Trophoblast cell (in vitro differentiated cells and primary cell): Measurements from ENCODE around the gene GALT.

ENCODE experiments used
- DNase-seq, 2 donors: peaks; one replicate each; pipeline ENCODE4 v3.0.0-alpha.2; 2016
- H2AFZ ChIP-seq: 2 replicates; pipeline ENCODE4 v1.6.1; 2013; ENCODE audit warnings: low read length, moderate library complexity, mild to moderate bottlenecking; ENCODE audit not compliant: insufficient read depth, poor library complexity
- H2AK5ac ChIP-seq: 2 replicates; pipeline ENCODE4 v1.6.1; 2013; ENCODE audit warnings: mild to moderate bottlenecking, low read length
- H2BK120ac ChIP-seq: 2 replicates; pipeline ENCODE4 v1.6.1; 2013; ENCODE audit warnings: low read length, mild to moderate bottlenecking, moderate library complexity; ENCODE audit not compliant: insufficient read depth, poor library complexity
- H2BK12ac ChIP-seq: 2 replicates; pipeline ENCODE4 v1.6.1; 2013; ENCODE audit warnings: mild to moderate bottlenecking, low read length, moderate library complexity
- H2BK5ac ChIP-seq: 2 replicates; pipeline ENCODE4 v1.6.1; 2013; ENCODE audit warnings: low read length, low read depth, moderate library complexity, mild to moderate bottlenecking; ENCODE audit not compliant: poor library complexity
- H3K14ac ChIP-seq: 2 replicates; pipeline ENCODE4 v1.6.1; 2013; ENCODE audit warnings: mild to moderate bottlenecking, low read length
- H3K18ac ChIP-seq: 2 replicates; pipeline ENCODE4 v1.6.1; 2013; ENCODE audit warnings: mild to moderate bottlenecking, low read length
- H3K23ac ChIP-seq: 2 replicates; pipeline ENCODE4 v1.6.1; 2013; ENCODE audit warnings: low read length
- H3K27ac ChIP-seq: 2 replicates; pipeline ENCODE4 v1.5.1; 2013; ENCODE audit warnings: low read depth, mild to moderate bottlenecking, inconsistent platforms, low read length, moderate library complexity
- H3K27me3 ChIP-seq: 2 replicates; pipeline ENCODE4 v1.6.1; 2013; ENCODE audit warnings: inconsistent platforms, mild to moderate bottlenecking, low read length, moderate library complexity; ENCODE audit not compliant: insufficient read depth
- H3K36me3 ChIP-seq, 2 experiments: 1 replicate in 1 of 2; 2 replicates in 1 of 2; pipeline ENCODE4 v1.6.1; 2013; ENCODE audit warnings: low read length in 2 of 2, mild to moderate bottlenecking in 2 of 2, moderate library complexity in 1 of 2; ENCODE audit not compliant: insufficient read depth in 2 of 2, control insufficient read depth in 1 of 2
- H3K4ac ChIP-seq: 2 replicates; pipeline ENCODE4 v1.6.1; 2013; ENCODE audit warnings: low read depth, mild to moderate bottlenecking, low read length, moderate library complexity
- H3K4me1 ChIP-seq, 2 experiments: 1 replicate in 1 of 2; 2 replicates in 1 of 2; pipeline ENCODE4 v1.6.1; 2013; ENCODE audit warnings: low read length in 2 of 2, mild to moderate bottlenecking in 2 of 2, moderate library complexity in 1 of 2; ENCODE audit not compliant: insufficient read depth in 2 of 2, control insufficient read depth in 1 of 2
- H3K4me2 ChIP-seq: 2 replicates; pipeline ENCODE4 v1.6.1; 2013; ENCODE audit warnings: inconsistent platforms, mild to moderate bottlenecking, low read length, moderate library complexity
- H3K4me3 ChIP-seq: 2 replicates; pipeline ENCODE4 v1.5.1; 2013; ENCODE audit warnings: mild to moderate bottlenecking, low read depth, low read length, inconsistent platforms
- H3K79me1 ChIP-seq: one replicate; pipeline ENCODE4 v1.6.1; 2013; ENCODE audit warnings: low read length
- H3K79me2 ChIP-seq: 2 replicates; pipeline ENCODE4 v1.6.1; 2013; ENCODE audit warnings: low read length, mild to moderate bottlenecking; ENCODE audit not compliant: control insufficient read depth, insufficient read depth, poor library complexity
- H3K9ac ChIP-seq: 2 replicates; pipeline ENCODE4 v1.6.1; 2013; ENCODE audit warnings: mild to moderate bottlenecking, low read length
- H3K9me3 ChIP-seq: 2 replicates; pipeline ENCODE4 v1.6.1; 2013; ENCODE audit warnings: low read depth, mild to moderate bottlenecking, control low read depth, inconsistent platforms, low read length; ENCODE audit not compliant: insufficient read depth
- H4K12ac ChIP-seq: 2 replicates; pipeline ENCODE4 v1.6.1; 2013; ENCODE audit warnings: low read depth, mild to moderate bottlenecking, low read length, moderate library complexity
- H4K8ac ChIP-seq: 2 replicates; pipeline ENCODE4 v1.6.1; 2013; ENCODE audit warnings: low read depth, mild to moderate bottlenecking, low read length, moderate library complexity
- H4K91ac ChIP-seq: one replicate; pipeline ENCODE4 v1.6.1; 2013; ENCODE audit warnings: low read depth, mild to moderate bottlenecking, low read length, moderate library complexity
- WGBS: extraction: QIAGEN DNeasy Blood & Tissue Kit; methylation state at CpG from one replicate; pipeline ENCODE4 v1.1.7; 2013; ENCODE audit warnings: missing lambda C conversion rate; ENCODE audit not compliant: insufficient read length, insufficient coverage; ENCODE audit errors: extremely low coverage; 5-methylcytosine and 5-hydroxymethylcytosine counted together

GALT gene

GRCh38 chr9:34688329-34689115 lies 42.0 kb downstream of the GALT start:
- H2BK12ac ChIP-seq: no peak overlapping the region

GRCh38 chr9:34689116-34689470 lies 42.6 kb downstream of the GALT start:
- H4K91ac ChIP-seq: no peak overlapping the region
- H3K23ac ChIP-seq: no peak overlapping the region
- H3K36me3 ChIP-seq: no peaks in the 10 kb centered on the region
- no peak overlapping the region for H2AFZ ChIP-seq
- H3K18ac ChIP-seq: no peak overlapping the region
- H3K4me1 ChIP-seq: peaks cover 2 to 4% of the 10 kb centered on the region in 2 experiments
- H2BK12ac ChIP-seq: no peak overlapping the region
- no peak overlapping the region for H3K14ac ChIP-seq
- no peaks in the 10 kb centered on the region for H3K79me2 ChIP-seq
- H2BK5ac ChIP-seq: no peak overlapping the region
- no peak overlapping the region for H4K12ac ChIP-seq
- H3K27ac ChIP-seq: no peak overlapping the region
- H3K27me3 ChIP-seq: no peaks in the 10 kb centered on the region
- no peaks in the 10 kb centered on the region for H3K9me3 ChIP-seq
- no peak overlapping the region for H3K4me2 ChIP-seq
- no peak overlapping the region for H2AK5ac ChIP-seq
- no CpG with 5 or more reads among the region's 4 CpGs for WGBS
- no peak for DNase-seq
- H2BK120ac ChIP-seq: no peak overlapping the region
- no peak overlapping the region for H4K8ac ChIP-seq
- H3K4me3 ChIP-seq: no peak overlapping the region
- H3K4ac ChIP-seq: no peak overlapping the region
- no peak overlapping the region for H3K9ac ChIP-seq
- no peaks in the 10 kb centered on the region for H3K79me1 ChIP-seq

More at GRCh38 chr9:34688329-34689115, 42.0 kb downstream of the GALT start:
- H3K9ac ChIP-seq: no peak overlapping the region
- H3K79me2 ChIP-seq: no peaks in the 10 kb centered on the region
- H3K79me1 ChIP-seq: no peaks in the 10 kb centered on the region
- H2BK120ac ChIP-seq: no peak overlapping the region
- H3K4me2 ChIP-seq: no peak overlapping the region
- no peaks in the 10 kb centered on the region for H3K9me3 ChIP-seq
- peaks cover 2 to 4% of the 10 kb centered on the region in 2 experiments for H3K4me1 ChIP-seq
- no peak overlapping the region for H4K8ac ChIP-seq
- no peak for DNase-seq
- no peak overlapping the region for H2BK5ac ChIP-seq
- H4K91ac ChIP-seq: no peak overlapping the region
- no peak overlapping the region for H3K23ac ChIP-seq
- no peak overlapping the region for H3K14ac ChIP-seq
- WGBS: no CpG with 5 or more reads among the region's 5 CpGs
- no peak overlapping the region for H3K4me3 ChIP-seq
- H3K4ac ChIP-seq: no peak overlapping the region
- H3K18ac ChIP-seq: no peak overlapping the region
- no peak overlapping the region for H2AFZ ChIP-seq
- H4K12ac ChIP-seq: no peak overlapping the region
- no peak overlapping the region for H2AK5ac ChIP-seq
- no peak overlapping the region for H3K27ac ChIP-seq
- H3K36me3 ChIP-seq: no peaks in the 10 kb centered on the region
- no peaks in the 10 kb centered on the region for H3K27me3 ChIP-seq

- no peak overlapping the region for H3K4me3 ChIP-seq
- no peak overlapping the region for H2BK5ac ChIP-seq
- WGBS: no CpG with 5 or more reads among the region's 8 CpGs
- no peak overlapping the region for H2AFZ ChIP-seq
- no peak overlapping the region for H2BK120ac ChIP-seq
- H3K79me1 ChIP-seq: no peaks in the 10 kb centered on the region
- H3K18ac ChIP-seq: no peak overlapping the region
- H3K14ac ChIP-seq: no peak overlapping the region
- no peaks in the 10 kb centered on the region for H3K9me3 ChIP-seq
- H2AK5ac ChIP-seq: no peak overlapping the region
- DNase-seq: no peak
- H4K12ac ChIP-seq: no peak overlapping the region
- no peak overlapping the region for H4K91ac ChIP-seq
- no peak overlapping the region for H3K9ac ChIP-seq
- no peak overlapping the region for H3K4me2 ChIP-seq
- H3K4me1 ChIP-seq: peaks cover 2 to 4% of the 10 kb centered on the region in 2 experiments
- no peaks in the 10 kb centered on the region for H3K79me2 ChIP-seq
- H3K27ac ChIP-seq: no peak overlapping the region
- no peak overlapping the region for H3K4ac ChIP-seq
- no peak overlapping the region for H3K23ac ChIP-seq
- no peaks in the 10 kb centered on the region for H3K27me3 ChIP-seq
- H3K36me3 ChIP-seq: no peaks in the 10 kb centered on the region
- H4K8ac ChIP-seq: no peak overlapping the region
- no peak overlapping the region for H2BK12ac ChIP-seq
These were observed 43.0 kb downstream of the GALT start for GRCh38 chr9:34689512-34689911.

- Histone ChIP-seq H2AFZ (no peak within 1 kb of the TSS), H3K36me3 (no peaks in the 10 kb centered on the region), H3K23ac (no peak within 1 kb of the TSS), H3K79me1 (no peaks in the 10 kb centered on the region), H3K4me2 (no peak within 1 kb of the TSS), H3K27ac (no peak within 1 kb of the TSS), H3K4ac (no peak within 1 kb of the TSS), H3K4me1 (no peaks in the 10 kb centered on the region), H3K79me2 (no peaks in the 10 kb centered on the region), H3K27me3 (no peaks in the 10 kb centered on the region), H2BK5ac (no peak within 1 kb of the TSS), H2BK120ac (no peak within 1 kb of the TSS), H3K4me3 (no peak within 1 kb of the TSS), H3K14ac (no peak within 1 kb of the TSS), H2AK5ac (no peak within 1 kb of the TSS), H4K12ac (no peak within 1 kb of the TSS), H4K8ac (no peak within 1 kb of the TSS), H3K9ac (no peak within 1 kb of the TSS), H4K91ac (no peak within 1 kb of the TSS), H3K18ac (no peak within 1 kb of the TSS), H2BK12ac (no peak within 1 kb of the TSS), H3K9me3 (no peaks in the 10 kb centered on the region)
- no peak for DNase-seq
- WGBS: no CpG with 5 or more reads among the region's 6 CpGs
These were observed 44.8 kb downstream of the GALT start, which contains the start of gene CCL19 for GRCh38 chr9:34690983-34691935. TSS of gene CCL19 (minus strand) at chr9:34691276. CDS start at chr9:34691139, 137 bp downstream.
